ENCODE measurements around the gene H2BK1.
A peak's percentile ranks its signal among the peaks of the same experiment; 100 is the strongest.

The H2BK1 gene

DNA sequence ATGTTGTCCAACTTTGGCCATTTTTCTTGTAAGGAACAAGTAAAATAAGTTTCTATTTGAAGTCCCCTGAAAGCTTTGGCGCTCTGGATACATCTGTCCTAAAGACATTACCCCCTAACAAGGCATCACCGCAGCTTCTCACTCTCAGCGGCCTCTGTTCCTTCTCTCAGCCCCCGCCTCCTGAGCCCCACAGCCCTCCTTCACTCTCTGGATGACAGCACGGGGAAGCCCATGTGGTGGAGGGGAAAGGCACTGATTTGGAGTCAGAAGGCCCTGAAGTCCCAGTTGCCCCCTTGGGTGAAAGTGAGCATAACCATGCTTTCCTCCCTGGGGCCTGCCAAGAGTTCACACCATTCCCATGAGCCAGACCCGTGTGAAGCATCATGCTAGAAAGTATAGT lies 4.6 kb downstream of the H2BK1 start:
- no peak for DNase-seq

DNA sequence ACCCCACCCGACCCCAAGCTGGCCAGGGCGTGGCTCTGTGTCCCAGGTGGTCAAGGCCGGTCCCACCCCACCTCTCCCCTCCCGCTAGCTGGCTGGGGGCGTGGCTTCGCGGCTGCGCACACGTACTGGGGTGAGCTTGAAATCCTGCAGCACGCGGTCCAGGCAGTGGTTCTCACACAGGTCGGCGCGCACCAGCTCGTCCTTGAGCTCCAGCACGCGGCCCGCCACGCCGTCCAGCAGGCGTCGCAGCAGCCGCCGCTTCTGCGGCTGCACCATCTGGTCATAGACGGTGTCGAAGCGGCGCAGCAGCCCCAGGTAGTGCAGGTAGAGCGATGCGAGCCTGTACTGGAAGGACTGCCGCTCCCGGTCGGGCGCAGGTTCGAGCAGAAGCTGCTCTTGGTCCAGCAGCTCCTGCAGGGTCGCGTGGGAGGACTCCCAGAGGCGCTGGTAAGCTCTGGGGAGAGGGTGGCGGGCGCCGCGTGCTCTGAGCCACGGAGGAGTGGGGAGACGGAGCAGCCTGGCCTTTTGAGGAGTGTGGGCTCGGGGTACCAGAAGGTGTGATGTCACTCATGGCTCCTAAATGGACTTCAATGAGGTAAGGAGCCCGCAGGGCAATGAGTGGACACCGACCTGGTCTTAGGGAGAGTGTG lies 5.8 kb downstream of the H2BK1 start:
- DNase-seq, result no peak

DNA sequence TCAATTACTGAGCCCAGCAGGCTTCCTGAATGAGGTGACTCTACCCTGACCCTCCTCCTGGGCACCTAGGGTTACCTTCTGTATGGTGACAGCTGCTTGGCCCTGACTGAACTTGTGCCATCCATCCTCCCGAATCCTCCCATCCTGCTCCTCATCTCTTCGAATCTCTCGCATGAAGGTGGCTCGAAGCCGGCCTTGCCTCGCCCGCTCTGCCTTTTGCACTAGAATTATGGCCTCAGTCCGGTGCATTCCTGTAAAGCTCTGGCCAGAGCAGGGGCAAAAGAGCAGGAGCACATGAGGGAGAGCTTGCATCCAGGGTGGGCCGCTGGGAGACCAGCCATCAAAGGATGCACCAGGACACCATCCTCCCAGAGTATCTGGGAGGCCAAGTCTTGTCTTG lies 7.5 kb downstream of the H2BK1 start:
- no peak for DNase-seq

DNA sequence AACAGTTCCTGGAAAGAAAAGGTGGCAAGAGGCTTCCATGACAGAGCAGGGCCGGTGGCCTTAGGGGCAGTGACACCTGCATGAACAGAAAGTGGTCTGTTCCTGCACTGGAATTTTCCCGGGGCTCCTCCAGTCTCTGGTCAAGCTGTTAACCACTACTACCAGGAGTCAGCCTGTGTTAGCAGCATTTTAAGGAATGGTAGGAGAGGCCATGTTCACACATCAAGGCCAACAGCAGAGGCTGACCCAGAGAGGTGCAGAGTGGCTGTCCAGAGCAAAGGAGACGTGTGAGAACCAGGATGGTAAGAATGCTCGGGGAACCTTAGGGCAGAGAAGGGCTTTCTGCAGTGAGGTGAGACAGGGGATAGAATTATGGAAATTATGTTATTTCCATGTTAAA lies 8.5 kb downstream of the H2BK1 start:
- DNase-seq, result no peak

DNA sequence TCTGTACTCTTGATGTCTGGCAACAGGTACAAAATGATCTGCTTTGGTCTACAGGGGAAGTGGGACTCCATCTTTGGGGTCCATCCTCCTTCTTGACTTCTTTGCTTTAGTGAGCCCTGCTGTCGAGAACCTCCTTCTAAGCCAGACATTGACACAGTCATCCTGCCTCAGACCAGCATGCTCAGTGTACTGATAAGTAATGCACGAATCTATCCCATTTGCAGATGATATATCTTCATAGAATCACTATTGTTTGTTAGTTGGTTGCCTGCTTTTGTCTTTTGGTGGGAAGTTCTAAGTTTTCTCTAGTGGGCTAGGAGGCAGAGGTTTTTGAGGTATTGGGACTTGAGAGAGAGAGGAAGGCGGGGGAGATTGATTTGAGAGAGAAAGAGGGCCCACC lies 8.9 kb downstream of the H2BK1 start:
- DNase-seq, result no peak

DNA sequence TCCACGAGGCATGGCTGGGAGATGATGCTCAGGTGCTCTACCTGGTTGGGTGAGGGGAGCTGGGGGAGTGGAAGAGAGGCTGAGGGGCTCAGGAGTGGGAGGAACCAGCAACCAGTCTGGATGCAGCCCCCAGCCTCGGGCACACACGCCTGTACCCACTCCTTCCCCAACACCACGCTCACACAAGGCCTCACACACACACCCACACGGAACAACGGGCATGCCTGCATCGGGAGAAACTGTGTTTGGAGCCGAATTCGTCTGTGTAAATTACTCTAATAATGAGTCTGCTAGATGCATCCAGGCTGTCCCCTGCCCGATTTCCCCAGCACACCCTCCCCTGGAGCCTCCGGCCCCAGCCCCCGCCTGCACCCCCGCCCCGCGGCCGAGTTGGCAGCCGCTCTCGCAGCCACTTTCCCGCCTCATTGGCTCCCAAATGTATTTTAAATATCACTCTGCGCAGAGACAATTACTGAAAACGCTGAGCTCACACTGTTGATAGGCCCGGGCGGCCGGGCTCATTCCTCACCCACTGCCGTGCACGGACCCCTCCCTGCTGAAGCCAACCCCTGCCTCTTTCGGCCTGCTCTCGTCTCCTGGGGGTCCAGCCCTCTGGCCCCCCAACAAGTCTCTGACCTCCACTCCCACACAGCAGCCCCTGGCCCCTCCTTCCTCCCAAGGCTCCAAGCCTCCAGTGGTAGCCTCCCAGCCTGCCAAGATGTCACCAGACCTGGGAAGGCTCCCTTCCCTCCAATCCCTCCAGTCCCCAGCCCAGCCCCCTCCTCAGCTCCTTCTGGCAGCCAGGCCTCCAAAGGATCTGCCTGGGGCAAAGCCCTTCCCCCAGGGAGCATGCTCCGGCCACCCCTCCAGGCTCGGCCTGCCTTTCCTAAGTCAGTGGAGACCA lies 11.1 kb downstream of the H2BK1 start:
- peak in 41 of 58 donors; percentile 3 to 67 (median 33) for DNase-seq

DNA sequence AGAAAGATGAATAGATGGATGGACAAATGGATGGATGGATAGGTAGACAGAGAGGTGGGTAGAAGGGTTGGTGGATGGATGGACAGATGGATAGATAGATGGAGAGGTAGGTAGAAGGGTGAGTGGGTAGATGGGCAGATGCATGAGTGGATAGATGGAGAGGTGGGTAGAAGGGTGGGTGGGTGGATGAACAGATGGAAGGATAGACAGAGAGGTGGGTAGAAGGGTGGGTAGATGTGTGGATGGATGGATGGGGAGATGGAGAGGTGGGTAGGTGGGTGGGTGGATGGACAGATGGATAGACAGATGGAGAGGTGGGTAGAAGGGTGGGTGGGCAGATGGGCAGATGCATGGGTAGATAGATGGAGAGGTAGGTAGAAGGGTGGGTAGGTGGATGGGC lies 12.4 kb downstream of the H2BK1 start:
- no peak for DNase-seq

DNA sequence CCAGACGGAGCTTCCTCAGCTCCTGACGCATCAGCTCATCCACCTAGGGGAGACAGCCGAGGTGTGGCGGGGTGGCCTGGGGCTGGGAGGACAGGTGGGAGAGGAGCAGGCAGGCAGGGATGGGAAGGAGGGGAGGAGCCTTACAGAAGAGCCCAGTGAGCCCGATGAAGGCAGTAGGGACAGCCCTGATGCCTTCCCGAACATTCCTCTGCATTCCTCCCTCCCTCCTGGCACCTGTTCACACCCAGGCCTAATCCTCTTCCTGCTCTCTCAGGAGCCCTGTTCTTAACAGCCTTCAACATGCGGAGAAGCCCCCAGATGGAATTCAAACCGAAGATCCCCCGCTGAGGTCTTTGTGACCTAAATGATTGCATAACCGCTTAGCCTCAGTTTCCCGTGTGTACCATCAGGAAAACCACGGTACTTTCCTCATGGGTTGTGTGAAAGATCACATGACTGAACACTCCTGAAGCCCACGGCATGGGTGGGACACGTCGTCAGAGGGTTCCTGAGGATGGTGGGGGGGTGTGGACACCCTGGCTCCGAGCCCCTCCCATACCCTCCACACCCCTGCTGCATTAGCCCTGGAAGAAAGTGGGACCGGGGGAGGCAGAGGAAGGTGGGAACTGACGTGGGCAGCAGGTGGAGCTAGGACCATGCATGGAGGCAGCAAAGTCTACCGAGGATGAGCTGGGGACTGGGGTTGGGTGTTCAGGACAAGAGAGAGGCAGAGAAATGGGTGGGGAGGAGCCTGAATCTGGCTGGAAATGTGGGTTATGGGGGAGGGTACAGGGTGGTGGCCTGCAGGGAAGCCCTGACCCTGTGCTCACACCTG lies 14.5 kb downstream of the H2BK1 start:
- DNase-seq, result no peak

DNA sequence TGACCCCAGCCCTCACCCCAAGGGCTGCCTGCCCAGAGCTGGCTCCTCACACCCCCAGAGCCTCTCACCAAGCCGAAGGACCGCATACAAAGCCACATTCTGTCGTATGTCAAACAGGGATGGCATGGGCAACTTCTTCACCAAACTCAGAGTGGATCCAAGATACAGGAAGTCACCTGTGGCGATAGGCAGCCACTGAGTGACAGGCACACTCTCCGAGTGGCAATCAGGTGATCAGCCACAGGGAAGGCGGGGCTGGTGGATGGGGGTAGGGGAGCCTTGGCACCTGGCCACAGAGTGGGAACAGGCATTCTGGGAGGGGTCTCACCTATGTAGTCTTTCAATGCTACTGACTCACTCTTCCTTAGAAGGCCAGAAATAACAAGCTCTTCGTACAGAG lies 16.1 kb downstream of the H2BK1 start:
- no peak for DNase-seq

DNA sequence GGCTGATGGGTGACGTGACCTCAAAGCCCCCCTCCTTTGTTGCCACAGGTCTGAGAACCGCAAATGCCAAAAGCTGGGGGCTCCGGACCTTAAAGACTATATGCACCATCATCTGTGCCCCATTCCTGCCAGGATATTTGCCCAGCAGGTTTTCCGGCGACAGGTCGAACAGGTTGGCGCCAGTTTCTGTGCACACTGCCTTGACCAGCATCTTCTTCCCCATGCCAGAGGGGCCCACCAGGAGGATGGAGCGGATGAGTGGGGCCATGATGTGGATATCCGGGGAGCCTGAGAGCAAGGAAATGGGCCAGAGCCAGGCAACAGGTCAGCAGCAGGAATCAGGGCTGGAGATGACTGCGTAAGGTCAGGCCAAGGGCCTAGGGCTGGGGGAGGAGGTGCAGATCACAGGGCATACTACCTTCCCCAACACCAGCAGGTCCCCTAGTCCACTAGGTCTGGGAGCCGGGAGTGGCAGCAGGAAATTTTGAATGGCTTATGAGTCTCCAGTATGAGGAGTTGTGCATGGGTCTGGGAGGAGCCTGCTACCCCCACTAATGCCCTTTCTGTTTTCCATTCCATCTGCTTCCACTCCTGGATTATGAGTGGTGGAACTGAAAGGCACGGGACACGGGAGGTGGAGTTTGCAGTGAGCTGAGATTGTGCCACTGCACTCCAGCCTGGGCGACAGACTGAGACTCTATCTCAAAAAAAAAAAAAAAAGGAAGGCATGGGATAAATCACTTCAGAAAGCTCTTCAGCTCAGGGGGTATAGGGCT lies 16.9 kb downstream of the H2BK1 start:
- DNase-seq, result no peak

DNA sequence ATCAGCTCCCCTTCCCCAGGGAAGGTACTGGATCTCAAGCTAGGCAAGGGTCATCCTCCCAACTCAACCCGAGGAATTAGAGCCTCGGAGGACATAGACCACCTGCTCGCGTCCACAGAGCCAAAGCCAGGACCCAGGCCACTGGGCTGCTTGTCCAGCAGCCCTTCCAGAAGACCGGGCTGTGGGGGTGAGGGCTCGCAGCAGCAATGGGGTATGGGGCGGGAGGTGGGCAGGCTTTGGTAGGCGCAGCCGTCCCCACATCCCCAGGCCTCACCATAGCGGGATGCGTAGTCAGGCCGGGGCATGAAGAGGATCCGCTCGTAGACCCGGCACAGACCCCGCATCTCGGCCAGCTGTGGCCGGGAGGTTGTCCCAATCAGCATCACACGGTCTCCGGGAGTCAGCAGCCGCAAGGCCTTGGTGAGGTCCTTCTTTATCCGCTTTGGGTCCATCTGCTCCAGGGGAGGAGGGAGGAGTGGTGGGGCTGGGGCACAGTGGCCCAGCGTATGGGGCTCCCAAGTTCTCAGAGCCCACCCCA lies 18.2 kb downstream of the H2BK1 start:
- DNase-seq, result no peak

DNA sequence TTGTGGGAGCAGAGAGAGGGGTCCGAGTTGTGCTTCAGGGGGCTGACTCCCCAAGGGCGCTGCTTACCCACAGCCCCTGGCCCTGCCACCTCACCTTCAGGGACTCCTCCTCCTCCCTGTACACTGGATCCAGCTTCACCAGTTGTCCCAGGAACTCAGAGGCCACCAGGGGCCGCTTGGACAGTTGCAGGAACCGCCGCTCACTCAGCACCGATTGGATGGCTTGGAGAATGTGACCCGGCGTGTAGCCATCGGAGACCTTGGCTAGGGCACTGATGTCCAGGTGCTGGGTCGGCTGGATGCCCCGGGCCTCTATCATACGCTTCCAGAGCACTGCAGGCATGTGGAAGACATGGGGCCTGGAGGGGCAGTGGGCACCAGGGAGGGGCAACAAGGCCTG lies 18.7 kb downstream of the H2BK1 start:
- DNase-seq, result no peak

DNA sequence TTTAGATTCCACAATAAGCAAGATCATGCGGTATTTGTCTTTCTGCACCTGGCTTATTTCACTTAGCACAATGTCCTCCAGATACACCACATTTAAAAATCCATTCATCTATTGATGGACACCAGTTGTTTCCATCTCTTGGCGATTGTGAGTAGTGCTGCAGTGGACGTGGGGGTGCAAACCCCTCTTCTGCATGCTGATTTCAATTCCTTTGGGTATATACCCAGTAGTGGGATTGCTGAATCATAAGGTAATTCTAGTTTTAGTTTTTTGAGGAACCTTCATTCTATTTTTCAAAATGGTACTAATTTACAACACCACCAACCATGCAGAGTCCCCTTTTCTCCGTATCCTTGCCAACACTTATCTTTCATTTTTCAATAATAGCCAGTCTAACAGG lies 21.2 kb downstream of the H2BK1 start:
- no peak for DNase-seq

DNA sequence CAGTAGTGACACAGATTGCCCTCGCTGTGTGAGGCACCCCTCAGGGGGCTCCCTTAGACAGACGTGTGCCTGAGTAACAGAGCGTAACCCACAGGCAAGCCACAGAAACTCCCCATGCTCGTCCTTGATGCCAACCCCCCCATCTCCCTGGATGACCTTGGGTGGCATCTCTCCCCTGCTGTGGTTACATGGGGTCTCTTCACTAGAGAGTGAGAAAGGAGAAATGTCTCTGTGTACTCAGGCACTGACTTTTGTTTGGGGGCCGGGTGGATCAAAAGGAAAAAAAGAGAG lies 22.1 kb downstream of the H2BK1 start:
- DNase-seq, result no peak

DNA sequence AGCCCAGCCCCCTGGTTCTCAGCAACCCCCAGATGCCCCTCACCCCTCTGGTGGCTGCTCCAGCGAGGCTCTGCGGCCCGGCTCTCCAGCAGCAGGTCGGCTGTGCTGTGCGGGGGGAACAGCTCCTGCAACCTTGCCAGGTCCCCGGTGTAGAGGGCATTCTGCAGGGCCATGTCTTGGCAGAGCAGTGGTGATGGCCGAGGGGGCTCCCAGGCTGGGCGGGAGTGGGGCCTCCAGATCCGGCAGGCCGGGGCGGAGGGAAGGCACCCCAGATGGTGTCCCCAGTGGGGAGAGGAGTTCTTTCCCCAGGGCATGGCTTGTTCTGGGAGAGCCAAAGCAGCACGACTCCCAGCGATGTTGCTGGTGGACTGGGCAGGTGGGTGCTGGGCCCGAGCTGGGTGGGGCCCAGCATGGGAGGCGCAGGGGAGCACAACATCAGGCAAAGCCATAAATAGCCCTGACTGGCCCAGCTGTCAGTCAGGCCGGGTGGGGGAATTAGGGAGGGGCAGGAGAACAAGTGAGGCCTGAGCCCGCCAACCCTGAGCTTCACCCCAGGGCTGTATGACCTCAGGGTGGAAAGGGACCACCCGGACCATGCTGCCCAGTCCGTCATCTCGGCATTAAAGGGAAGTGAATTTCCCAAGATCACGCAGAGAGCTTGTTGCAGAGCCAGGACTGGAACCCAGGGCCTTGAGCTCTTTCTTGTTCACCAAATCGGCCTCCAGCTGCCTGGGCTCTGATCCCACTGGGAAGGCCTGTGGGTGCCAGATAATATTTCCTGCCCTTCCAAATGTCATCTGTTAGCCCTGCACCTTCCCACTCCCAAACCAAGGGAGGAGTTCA lies 22.7 kb downstream of the H2BK1 start:
- DNase-seq, result no peak

DNA sequence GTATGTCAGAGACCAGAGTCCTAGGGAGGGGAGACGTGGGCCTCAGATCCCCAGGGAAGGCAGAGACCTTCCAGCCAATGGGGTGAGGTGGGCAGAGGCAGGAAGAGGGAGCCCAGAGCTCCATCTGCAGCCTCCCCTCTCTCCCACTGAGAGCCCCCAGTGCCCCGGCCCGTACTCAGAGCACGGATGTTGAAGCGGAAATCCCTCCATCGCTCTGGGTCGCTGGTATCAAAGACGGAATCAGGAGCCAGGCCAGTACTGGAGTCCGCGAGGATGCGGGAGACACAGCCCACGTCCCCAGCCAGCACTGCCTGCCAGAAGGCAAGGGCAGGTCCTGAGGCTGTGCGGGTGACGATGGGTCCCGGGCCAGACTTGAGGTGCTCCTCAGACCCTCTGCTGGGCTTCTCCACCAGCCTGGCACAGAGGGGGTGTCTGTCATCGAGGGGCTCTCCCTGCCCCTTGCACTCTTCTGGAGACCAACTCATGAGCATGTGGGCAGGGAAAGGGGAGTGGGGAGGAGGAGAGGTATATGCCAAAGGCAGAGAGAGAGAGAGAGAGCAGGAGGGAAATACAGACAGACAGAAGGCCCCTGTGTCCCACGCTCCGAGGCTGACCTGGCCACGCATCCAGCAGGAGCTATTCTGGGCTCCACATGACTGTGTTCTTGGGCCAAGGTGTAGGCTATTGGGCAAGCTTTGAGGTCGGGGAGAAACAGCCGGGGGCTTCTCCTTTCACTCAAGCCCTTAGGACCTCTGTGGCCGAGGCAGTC lies 23.5 kb downstream of the H2BK1 start, which contains the start of gene ASB10:
ASB10 (minus strand) TSS at position 611 of the 769 bp plus-strand sequence; CDS start at position 491, 120 bp downstream.
- DNase-seq, result no peak

DNA sequence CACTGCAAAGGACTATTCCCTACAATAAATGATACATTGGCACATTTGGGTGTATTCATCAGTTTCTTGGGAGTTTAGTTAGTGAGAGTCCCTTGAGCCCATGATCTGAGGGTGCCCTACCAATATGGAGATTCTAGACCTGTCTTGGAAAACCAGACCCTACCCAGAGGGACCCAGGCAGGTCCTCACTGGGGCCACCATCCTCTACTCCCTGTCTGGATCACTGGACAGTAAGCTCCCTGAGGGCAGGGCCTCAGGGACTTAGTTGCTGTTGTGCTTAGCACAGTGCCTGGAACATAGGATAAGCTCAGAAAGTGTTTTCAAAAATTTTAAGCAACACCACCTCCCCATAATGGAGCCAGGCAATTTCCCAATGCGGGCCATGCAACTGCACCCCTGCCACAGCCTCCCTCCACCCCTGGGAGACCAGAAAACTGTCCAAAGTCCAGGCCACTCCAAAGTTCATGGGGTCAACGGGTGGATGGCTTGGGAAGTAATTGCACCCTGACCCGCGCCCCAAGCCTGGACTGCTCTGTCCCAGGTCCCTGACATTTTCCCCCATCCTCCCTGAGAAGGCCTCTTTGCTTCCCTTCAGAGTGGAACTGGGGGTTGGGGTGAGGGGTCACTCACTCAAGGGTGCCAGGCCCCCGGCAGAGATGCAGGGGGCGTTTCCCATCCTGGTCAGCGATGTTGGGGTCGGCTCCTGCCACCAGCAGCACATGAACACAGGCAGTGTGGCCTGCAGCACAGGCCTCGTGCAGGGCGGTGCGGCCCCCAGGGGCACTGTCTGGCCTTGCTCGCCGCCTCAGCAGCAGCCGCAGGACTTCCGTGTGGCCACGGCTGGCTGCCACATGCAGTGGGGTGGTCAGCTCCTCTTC lies 24.3 kb downstream of the H2BK1 start:
- no peak for DNase-seq

DNA sequence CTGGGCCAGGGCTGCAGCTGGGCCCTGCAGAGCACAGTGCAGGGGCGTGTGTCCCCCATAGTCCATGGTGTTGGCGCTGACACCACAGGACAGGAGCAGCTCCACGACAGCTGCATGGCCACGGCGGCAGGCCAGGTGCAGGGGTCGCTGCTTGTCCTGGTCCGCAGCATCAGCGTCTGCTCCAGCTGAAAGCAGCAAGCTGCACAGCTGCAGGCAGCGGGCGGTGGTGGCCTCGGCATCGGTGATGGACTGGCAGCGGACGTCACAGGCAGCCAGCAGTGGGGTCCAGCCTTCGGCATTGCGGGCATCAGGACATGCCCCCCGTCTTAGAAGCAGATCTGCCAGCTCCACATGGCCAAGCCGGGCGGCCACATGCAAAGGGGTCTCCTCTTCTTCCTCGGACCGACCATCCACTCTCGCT lies 29.3 kb downstream of the H2BK1 start:
- no peak for DNase-seq
